ENCODE measurements around the gene GCNT4.

The GCNT4 gene

DNA sequence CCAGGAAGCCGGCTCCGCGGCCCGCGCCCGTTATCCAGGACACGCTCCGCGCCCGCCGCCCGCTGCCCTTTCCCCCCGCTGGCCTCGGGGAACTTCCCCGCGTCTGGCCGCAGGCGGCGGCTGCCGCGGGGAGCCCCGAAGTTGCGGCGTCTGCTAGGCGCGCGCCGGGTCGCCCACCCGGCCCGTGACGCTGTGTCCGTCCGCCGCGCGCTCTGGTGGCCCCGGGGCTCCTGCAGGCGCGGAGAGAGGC, 621 bp upstream of the GCNT4 start:
- in situ Hi-C loops (cut with MboI; ENCODE audit: low sequenced_read_pairs), result no loop called here

DNA sequence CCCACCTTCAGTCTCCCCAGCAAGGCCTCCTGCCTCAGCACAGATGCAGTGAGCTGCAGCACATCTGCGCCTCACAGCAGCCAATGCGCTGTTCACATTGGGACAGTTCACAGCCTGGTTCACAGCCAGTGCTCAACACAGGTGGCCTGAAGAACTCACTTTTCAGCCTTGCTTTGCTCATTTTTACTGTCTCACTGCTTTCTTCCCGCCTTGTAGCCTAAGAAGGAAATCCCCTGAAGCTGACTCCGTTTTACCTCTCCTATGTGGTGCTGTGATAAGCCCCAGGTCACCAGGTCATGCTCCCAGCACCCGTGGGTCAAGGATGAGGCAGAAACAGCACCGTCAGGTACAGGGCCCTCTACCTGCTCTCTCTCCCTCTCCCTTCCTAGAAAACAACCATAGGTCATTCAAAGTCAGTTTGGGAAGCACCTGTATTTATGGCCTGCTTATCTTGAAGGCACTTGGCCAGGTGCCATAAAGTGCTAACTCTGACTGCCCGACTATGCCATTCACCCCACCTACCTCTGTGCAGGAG, 1.1 kb downstream of the GCNT4 start:
- in situ Hi-C loops (cut with MboI; ENCODE audit: low sequenced_read_pairs), result no loop called here

DNA sequence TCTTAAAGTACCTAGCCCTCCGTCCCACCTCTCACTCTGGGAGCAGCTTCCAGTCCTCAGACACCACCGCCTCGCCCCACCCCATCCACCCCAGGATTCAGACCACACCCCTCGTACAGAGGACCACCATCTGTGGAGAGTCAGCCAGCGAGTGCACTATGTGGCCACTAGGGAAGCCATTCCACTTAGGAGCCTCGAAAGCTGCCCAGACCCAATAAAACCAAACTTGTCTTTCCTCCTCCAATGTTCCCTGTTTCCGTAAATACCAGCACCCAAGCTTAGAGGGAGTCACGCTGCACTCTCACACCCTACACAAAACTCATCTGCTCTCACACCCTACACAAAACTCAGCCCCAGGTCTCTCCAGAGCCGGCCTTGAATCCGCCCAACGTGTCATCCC, 1.9 kb downstream of the GCNT4 start:
- in situ Hi-C loops (cut with MboI; ENCODE audit: low sequenced_read_pairs), result no loop called here

DNA sequence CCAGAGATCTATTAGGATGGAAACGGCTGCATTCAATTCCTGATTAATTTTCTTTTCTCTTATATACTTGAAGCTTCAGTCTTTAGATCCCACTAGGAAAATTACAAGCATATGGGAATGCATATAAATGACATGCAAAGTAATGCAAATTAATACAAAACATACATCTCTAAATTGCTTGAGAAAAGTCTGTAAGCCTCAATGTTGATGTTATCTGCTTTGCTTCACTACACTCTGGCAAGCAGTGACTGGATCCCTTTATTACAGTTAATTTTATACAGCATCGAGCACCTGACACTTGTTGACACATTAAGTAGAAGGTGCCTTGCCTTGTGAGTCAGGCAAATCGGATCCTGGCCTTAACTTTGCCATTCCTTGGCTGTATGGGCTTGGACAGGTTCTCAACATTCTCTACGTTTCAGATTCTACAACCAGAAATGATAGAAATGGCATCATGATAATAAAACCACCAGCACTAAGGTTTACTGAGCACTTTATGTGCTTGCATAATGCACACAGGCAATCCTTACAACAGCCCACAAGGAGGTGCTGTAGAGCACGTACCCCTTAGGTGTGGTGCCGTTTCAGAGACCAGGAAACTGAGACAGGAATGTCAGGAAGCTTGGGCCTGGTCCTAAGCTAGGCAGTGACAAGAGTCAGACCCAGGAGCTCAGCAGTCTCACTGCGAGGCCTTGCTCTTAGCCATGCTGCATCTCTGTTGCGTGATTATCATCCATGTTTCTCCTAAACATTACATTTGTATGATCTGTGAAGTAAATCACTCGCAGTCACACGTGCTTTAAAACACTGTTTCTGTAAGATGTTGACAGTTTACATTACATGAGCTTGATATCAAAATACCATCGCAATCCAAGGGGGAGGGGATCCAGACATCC, 2.7 kb downstream of the GCNT4 start:
- in situ Hi-C loops (cut with MboI; ENCODE audit: low sequenced_read_pairs), result no loop called here

DNA sequence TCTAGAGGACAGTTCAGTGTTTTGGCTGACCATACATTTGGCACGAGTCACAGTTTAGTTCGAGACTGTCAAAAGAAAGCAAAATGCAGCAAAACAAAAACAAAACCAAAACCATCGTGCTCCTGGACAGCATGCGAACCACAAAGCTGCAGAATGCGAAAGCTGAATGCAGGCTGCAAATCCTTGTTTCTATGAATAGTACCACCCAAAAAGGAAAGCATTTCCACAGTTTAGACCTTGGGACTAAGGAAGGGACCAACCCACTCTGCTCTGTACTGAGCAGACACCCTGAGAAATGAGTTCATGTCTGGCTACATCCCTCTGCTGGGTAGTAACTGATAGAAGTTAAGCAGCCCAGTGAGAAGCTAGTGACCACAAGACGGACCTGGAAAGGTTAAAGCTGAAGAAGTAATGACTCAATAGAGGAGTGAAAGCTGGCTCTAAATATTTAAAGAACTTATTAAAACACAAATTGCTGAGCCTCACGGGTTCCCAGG, 3.9 kb downstream of the GCNT4 start:
- in situ Hi-C loops (cut with MboI; ENCODE audit: low sequenced_read_pairs), result no loop called here

DNA sequence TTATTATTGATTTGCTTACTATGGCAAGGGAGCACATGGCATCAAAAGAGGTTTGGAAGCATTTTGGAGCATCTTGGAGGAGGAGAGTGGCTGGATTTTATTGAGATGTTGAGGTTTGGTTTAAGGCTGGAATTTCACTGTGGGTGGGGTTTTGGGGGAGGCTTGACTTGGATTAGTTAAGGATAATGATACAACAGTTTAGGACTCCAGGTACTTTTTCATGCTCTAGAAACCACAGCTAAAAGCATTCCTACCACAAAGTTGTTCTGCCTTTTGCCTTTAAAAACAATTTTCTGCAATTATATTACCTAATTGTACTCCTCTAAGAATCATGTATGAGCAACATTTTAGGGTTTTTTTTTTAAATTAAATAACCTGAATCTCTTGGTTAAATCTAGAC, 5.0 kb downstream of the GCNT4 start:
- in situ Hi-C loops (cut with MboI; ENCODE audit: low sequenced_read_pairs), result no loop called here

DNA sequence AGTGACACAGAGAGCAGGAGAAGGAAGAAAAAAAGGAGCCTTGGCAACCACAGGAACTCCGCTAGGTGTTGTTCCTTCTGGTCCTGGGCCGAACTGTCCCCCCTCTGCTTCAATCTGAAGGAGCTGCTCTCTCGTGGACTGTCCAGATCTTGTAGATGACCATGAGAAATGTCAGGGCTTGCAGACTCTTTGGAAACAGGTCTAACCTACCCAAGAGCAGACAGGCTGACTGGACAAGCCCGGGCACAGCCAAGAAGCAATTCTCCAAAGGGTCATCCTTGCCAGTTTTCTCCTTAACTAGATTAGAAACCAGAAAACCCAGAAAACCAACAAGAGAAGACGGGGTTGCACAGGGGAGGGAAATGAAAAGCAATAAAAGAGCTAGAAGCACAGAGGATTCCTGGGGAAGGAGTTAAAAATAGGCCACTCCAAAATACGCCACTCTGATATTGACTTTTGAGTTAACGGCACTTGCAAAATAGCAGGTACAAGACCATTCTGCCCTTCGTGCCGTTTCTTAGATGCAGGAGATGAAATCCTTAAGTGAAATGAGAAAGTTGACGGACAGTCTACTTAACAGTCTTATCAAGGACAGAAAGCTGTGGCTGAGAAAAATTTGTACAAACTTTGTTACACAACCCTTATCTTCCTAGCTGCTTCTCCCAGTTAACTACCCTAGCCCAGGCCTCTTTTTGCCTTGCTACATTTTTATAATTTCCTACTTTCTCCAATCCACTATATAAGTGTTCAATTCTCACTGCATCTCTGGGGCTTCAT, 5.8 kb downstream of the GCNT4 start:
- in situ Hi-C loops (cut with MboI; ENCODE audit: low sequenced_read_pairs), result no loop called here

DNA sequence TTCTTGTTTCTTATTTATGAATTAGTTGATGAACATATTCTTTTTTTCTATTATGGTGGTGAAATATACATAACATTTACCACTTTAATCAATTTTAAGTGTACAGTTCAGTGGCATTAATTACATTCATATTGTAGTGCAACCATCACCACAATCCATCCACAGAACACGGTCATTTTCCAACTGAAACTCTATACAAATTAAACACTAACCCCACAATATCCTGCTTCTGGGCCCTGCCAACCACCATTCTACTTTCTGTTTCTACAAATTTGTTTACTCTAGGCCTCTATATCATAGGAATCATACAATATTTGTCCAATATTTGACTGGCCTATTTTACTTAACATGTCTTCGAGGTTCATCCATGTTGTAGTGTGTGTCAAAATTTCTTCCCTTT, 7.3 kb downstream of the GCNT4 start:
- in situ Hi-C loops (cut with MboI; ENCODE audit: low sequenced_read_pairs), result no loop called here

DNA sequence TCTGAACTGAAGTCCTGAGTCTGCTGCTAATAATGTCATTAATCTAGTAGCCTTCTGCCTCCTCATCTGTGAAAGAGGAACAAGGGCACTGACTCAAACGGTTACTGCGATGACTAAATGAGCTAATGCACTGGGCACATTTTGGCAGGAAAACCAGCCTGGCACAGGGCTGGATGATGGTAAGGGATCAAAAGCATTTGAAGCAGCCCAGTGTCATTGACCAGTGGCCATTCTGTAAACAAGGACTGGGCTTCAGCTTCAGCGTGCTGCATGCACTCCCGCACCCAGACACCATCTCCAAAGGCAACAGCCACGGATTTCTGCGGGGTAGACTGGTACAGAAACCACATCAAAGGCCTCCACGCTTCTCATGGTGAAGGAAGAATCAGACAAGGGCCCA, 8.0 kb downstream of the GCNT4 start:
- in situ Hi-C loops (cut with MboI; ENCODE audit: low sequenced_read_pairs), result no loop called here

DNA sequence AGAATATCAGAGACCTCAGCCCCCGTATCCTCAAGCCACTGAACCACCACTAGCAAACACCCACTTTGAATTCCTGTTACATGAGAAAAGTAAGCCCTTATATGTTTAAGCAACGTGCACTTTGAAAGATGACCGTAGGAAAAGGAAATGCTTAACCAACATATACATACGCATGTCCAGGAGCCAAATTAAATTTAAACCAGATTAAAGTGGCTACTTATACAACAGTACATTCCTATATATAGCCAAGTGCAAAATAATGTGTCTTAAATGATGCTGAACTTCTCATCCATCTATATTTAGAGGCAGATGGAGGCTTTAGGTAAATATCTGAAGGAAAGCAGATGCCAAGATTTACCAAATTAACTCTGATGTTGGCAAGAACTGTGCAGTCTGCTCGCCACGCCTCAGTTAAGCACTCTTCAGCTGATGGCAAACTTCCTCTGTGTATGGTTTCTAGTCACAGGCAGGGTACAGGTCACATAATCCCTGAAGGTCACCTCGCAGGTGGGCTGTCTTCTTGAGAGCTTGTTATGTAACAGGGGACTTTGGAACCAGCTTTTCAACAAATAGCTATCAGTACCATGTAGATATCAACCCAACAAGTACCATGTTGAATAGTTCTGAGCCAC, 8.6 kb downstream of the GCNT4 start:
- in situ Hi-C loops (cut with MboI; ENCODE audit: low sequenced_read_pairs), result no loop called here

DNA sequence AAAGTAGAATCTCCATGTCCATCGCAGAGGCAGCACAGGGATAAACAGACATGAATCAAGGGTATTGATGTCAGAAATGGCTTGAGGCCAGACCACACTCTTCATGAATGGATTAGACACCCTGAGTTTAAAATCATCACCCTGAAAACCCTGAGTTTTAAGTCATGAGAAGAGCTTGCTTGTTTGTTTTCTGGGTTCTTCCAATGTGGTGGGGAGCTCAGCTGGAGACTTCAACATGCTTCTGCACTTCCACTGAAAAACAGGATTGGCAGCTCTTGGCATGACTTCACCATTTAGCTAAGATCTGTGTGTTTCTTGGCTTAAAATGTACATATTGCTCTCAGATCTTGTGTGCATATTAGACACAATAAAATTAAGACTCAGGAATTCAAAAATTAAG, 9.8 kb downstream of the GCNT4 start:
- in situ Hi-C loops (cut with MboI; ENCODE audit: low sequenced_read_pairs), result no loop called here

DNA sequence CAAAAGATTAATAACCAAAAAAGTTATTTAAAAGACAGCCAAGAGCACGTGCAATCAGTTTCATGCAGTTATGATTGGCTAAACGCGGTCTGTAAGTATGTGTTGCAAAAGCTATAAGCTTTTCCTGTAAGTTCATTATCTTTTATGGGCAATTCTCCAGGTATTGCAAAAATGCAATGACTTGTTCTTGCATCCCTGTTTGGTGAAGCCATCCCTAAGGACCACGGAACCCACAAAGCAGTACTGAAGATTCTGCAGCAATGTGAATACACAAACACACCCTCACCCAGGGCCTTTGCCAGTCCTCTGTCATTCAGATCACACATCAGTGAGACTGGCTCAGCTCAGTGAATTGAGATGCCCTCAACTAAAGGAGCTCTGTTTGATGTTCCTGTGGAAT, 11.4 kb downstream of the GCNT4 start:
- in situ Hi-C loops (cut with MboI; ENCODE audit: low sequenced_read_pairs), result no loop called here

DNA sequence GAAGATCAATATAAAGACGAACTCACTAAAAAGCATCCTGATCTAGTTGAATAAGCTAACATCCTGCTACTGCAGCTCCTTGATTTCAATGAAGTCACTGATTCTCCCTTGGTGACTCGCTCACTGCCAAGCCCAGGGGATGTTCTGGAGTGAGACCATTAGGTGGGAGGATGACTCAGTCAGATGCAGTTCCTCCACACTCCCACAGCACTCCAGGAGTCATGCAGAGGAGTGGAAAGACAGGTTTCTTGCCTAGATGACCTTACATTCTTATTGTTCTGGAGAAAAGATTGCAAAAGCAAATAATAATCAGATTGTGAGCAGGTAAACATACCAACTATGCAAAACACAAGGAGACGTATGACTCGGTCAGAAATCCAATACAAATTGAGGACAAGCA, 15.3 kb downstream of the GCNT4 start:
- in situ Hi-C loops (cut with MboI; ENCODE audit: low sequenced_read_pairs), result no loop called here

DNA sequence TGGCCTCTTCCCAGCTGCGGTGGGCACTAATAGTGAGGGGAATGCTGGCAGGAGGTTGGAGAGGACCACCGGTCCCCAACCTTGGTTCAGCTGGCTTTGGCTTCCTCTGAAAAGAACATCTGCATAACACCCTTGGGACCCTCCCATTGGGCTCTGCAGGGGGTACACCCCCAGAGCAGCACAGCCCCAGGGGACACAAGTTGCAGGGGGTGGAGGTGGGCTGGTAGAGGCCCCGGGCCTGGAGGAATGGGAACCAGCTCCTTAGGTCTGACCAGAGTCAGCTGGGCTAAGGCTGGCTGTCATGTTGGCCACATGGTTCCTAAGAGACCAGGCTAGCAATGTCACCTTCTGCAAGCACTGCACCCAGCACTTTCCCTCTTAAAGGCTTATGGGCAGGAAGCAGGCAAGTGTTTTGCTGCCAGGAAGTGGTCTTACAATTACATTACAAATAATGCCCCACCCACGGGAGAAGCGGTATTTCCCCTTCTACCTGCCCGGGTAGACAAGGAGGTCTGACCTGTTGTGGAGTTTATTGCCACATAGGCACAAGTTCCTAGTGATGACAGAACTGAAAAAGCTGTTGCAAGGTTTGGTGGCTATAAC, 18.1 kb downstream of the GCNT4 start:
- in situ Hi-C loops (cut with MboI; ENCODE audit: low sequenced_read_pairs), result no loop called here

DNA sequence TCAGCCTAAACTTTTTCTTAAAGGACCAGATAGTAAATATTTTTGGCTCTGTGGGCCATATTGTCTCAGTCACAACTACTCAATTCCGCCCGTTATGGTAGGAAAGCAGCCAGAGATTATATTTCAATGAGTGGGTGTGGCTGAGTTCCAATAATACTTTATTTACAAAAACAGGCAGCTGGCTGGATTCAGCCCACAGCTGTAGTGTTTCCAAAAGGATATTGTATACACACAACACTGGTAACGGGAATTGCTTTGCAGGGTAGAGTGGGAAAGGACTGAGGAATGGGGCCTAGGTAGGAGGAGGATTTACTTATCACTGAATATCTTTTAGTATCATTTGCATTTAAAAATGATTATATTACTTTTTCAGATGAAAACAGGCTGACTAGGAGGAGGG, 21.0 kb downstream of the GCNT4 start:
- in situ Hi-C loops (cut with MboI; ENCODE audit: low sequenced_read_pairs), result no loop called here

DNA sequence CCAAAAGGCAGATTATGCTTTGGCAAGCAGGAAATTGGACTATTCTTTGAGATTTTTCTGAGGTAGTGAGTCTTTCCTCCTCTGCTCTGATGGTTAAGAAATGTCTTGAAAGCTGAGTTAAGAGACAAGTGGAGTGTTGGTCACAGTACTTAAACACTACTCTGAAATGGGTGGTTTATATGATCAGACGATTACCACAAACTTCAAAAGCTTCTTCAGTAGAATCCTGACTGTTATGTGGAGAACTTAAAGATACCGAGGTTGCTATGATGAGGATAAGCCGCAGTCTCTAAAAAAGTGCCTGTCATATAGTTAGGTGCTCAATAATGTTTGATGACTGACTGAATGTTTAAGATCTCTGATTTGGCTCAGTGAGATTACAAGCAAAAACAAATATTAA, 24.3 kb downstream of the GCNT4 start:
- in situ Hi-C loops (cut with MboI; ENCODE audit: low sequenced_read_pairs), result no loop called here

DNA sequence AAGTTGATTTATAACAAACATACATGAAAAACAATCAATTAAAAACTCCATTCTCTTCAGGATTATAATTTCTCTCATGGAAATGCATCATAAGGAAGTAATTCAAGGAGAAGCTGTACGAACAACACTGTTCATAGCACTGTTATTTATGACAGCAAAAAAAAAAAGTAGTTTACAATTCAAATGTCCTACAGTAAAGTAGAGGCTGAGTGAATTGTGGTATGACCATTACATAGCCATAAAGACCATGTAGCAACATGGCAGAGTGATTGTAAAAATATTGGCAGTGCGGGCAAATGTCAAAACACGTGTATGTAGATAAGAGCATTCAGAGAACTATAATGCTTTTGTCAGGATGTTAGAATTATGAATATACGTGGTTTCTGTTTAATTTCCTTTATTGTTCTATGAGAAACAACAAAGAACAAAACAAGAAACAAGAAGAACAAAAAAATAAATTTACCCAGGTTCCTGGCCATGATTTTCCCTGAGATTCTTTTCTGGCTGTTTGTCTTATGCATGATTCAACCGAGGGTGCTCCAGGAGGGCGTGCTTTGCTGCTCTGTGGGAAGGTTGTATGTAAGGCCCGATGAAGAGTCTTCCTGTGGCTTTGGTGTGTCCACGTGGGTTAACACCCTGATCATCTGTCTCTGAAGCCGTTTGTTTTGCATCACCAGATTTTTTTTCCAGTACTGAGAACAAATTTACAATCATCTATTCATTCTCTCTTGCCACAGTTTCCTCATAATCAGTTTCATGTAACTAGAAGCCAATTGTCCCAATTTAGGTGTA, 28.8 kb downstream of the GCNT4 start:
- in situ Hi-C loops (cut with MboI; ENCODE audit: low sequenced_read_pairs), result no loop called here

DNA sequence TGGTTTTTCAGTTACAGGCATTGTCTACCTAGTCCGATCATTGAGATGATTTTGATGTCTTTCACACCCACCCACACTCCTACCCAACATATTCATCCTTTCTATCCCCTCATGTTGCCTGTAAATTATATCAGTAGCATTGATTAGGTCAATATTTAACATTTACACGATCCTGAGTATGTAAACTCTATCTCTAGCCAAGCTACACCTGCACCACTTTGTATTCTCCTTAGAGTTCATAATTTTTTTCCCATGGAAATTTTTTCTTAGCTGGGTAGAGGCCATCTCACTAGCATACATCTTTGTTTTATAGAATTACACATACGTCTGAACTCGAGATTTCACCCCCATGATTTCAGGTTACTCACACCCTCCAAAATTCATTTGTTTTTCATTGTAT, 30.6 kb downstream of the GCNT4 start:
- in situ Hi-C loops (cut with MboI; ENCODE audit: low sequenced_read_pairs), result no loop called here

DNA sequence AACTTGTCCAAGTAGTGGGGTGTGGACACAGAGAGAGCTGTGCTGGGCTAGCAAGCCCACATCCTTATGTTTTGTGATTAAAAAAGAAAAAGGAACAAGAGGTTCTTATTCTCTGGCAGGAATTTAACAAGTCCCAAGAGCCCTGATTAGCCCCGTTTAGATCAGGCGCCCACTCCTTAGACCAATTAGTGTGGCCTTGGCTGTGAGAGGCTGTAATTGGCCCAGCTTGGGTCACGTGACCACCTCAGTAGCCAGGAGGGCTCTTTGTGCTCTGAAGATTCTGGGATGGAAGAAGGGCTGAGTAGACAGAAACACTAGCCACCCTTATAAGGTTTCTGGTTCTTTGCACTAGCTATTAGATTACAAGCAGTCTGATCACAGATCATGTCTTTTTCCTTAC, 31.1 kb downstream of the GCNT4 start:
- in situ Hi-C loops (cut with MboI; ENCODE audit: low sequenced_read_pairs), result no loop called here

DNA sequence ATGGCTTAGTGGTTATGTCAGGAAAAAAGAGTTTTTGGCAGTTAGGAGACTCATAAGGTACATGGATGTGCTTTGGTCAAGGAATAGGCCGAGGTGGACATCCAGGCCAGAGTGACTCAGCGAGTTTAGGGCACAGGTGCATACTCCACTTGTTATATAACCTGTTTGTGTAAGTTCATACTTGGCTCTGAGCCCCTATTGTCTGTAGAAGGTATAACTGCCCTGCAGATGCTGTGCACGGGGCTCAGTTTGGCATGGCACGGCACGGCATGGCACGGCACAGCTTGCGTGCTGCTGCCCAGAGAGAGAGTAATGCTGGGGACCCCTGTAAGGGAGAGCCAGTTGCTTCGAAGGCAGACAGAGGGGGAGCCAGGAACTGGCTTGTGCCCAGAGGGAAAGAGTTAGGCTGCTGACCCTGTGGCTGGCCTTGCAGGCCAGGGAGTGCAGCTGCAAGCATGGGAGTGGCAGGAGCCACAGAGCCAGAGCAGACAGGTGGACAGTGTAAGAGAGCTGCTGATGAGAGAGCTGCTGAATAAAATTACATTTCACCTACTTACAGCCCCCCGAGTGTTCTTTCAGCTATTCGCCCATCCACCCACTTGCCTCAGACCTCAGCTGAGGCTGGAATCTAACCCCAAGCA, 32.2 kb downstream of the GCNT4 start:
- in situ Hi-C loops (cut with MboI; ENCODE audit: low sequenced_read_pairs), result no loop called here
